GM12878 (cell line): Measurements from ENCODE around the gene NDUFV2. TPM values are rescaled to one million over a fixed set of nuclear protein-coding genes. Genes with fewer than 3 reads are reported as not detected.

Source experiments
- ATAC-seq: fragments of 200-7000 bp; cut with Tn5 transposase; 3 replicates; pipeline ENCODE4 v1.9.1; 2020; ENCODE audit warnings: mild to moderate bottlenecking, moderate library complexity
- BruUV-seq: library from RNA; stranded (reverse); fragments of 400-500 nt; replicated peaks from 2 replicates; lab custom pipeline; 2021; lab: Mats Ljungman, UMichigan
- CTCF ChIA-PET: fragments of 300-600 bp; sonication (Branson Sonifier 250); formaldehyde crosslinking; extraction: SDS; loops from one replicate; lab custom pipeline; 2021; ENCODE audit warnings: inconsistent platforms; lab: Yijun Ruan, JAX
- POLR2A ChIA-PET: fragments of 350-600 bp; formaldehyde crosslinking; extraction: SDS; loops from one replicate; lab custom pipeline; 2021; ENCODE audit warnings: inconsistent platforms; lab: Charles Lee
- RAD21 ChIA-PET: fragments of 300-600 bp; sonication (Branson Sonifier 250); formaldehyde crosslinking; loops from one replicate; lab custom pipeline; 2023; ENCODE audit warnings: antibody characterized with exemption; ENCODE audit not compliant: unreplicated experiment; lab: Charles Lee
- SMC1A ChIA-PET: fragments of 300-600 bp; sonication (Branson Sonifier 250); formaldehyde crosslinking; loops from one replicate; lab custom pipeline; 2023; ENCODE audit not compliant: unreplicated experiment, uncharacterized antibody; lab: Charles Lee
- DNase-seq: peaks from one replicate; pipeline ENCODE4 v3.0.0-alpha.2; 2011; ENCODE audit warnings: low read depth, low spot score
- FAIRE-seq: peaks from 3 replicates; lab custom pipeline; 2011; peaks lifted over from hg19 to GRCh38; lab: Jason Lieb, UNC
- H2AFZ ChIP-seq: 2 replicates; pipeline ENCODE4 v1.6.0; 2011; ENCODE audit warnings: low read depth, low read length, control low read depth; ENCODE audit not compliant: control insufficient read depth
- H3K27ac ChIP-seq: 2 replicates; pipeline ENCODE4 v1.5.1; 2011; ENCODE audit warnings: control low read depth; ENCODE audit not compliant: control insufficient read depth, insufficient read depth
- H3K27me3 ChIP-seq, 2 experiments: replicated peaks in 1 of 2; 2 replicates each; pipeline versions ENCODE4 v1.6.0 to v1.6.1; 2011; ENCODE audit warnings: low read length in 1 of 2; ENCODE audit not compliant: control insufficient read depth in 2 of 2, insufficient read depth in 2 of 2
- H3K36me3 ChIP-seq, 2 experiments: 2 replicates each; pipeline ENCODE4 v1.5.1; 2011; ENCODE audit warnings: low read length in 1 of 2; ENCODE audit not compliant: control insufficient read depth in 2 of 2, insufficient read depth in 2 of 2
- H3K4me1 ChIP-seq: 2 replicates; pipeline ENCODE4 v1.6.1; 2011; ENCODE audit warnings: mild to moderate bottlenecking, low read length, moderate library complexity, mixed read lengths; ENCODE audit not compliant: control insufficient read depth, insufficient read depth
- H3K4me2 ChIP-seq: 2 replicates; pipeline ENCODE4 v1.6.0; 2011; ENCODE audit warnings: control low read depth; ENCODE audit not compliant: control insufficient read depth, insufficient read depth
- H3K4me3 ChIP-seq: fragments of 200-600 bp; sonication (generic); 2 replicates; pipeline ENCODE4 v1.5.1; 2016
- H3K79me2 ChIP-seq: 2 replicates; pipeline ENCODE4 v1.6.0; 2011; ENCODE audit warnings: low read length; ENCODE audit not compliant: control insufficient read depth, insufficient read depth
- H3K9ac ChIP-seq: 2 replicates; pipeline ENCODE4 v1.8.0; 2011; ENCODE audit warnings: low read length, control low read depth, mixed read lengths; ENCODE audit not compliant: control insufficient read depth, insufficient read depth
- H3K9me3 ChIP-seq: replicated peaks from 3 replicates; pipeline ENCODE4 v1.5.1; 2011; ENCODE audit warnings: mild to moderate bottlenecking, low read length; ENCODE audit not compliant: control insufficient read depth, insufficient read depth
- H4K20me1 ChIP-seq: 2 replicates; pipeline ENCODE4 v1.6.0; 2011; ENCODE audit not compliant: control insufficient read depth, insufficient read depth
- BMI1 ChIP-seq: fragments of 450-650 bp; IDR thresholded peaks from 2 replicates; pipeline ENCODE4 v1.6.1; 2016; ENCODE audit warnings: mild to moderate bottlenecking, moderate library complexity, borderline replicate concordance
- CHD2 ChIP-seq: IDR thresholded peaks from 2 replicates; pipeline ENCODE4 v1.6.1; 2011; ENCODE audit warnings: low read depth, low read length, improper control_type of control experiment, borderline replicate concordance
- CREB1 ChIP-seq: IDR thresholded peaks from 2 replicates; pipeline ENCODE4 v1.6.1; 2012; ENCODE audit warnings: low read depth, mild to moderate bottlenecking, inconsistent platforms
- EGR1 ChIP-seq, 2 experiments: IDR thresholded peaks; 1 replicate in 1 of 2; 2 replicates in 1 of 2; pipeline ENCODE4 v1.6.1; 2011 to 2012; ENCODE audit warnings: low read depth in 2 of 2, low read length in 2 of 2, borderline replicate concordance in 1 of 2, mild to moderate bottlenecking in 1 of 2, moderate library complexity in 1 of 2
- FOXM1 ChIP-seq: IDR thresholded peaks from 2 replicates; pipeline ENCODE4 v1.6.1; 2012; ENCODE audit warnings: low read depth, mild to moderate bottlenecking, inconsistent platforms, low read length, moderate library complexity
- HDAC6 ChIP-seq: fragments of 200-600 bp; sonication (generic); IDR thresholded peaks from one replicate; pipeline ENCODE4 v1.8.0; 2017; ENCODE audit warnings: antibody characterized with exemption; ENCODE audit not compliant: unreplicated experiment
- KAT2A ChIP-seq: conservative IDR thresholded peaks from 2 replicates; pipeline ENCODE4 v1.6.1; 2011; ENCODE audit warnings: low read depth, low read length; ENCODE audit not compliant: control insufficient read depth
- MEF2A ChIP-seq: IDR thresholded peaks from 2 replicates; pipeline ENCODE4 v1.6.1; 2011; ENCODE audit warnings: low read depth, mild to moderate bottlenecking, low read length, moderate library complexity; ENCODE audit not compliant: insufficient read depth
- MEF2B ChIP-seq: fragments of 450-650 bp; IDR thresholded peaks from 2 replicates; pipeline ENCODE4 v1.6.1; 2018; ENCODE audit warnings: mild to moderate bottlenecking, moderate library complexity; ENCODE audit not compliant: partially characterized antibody, poor library complexity, severe bottlenecking
- MTA3 ChIP-seq: IDR thresholded peaks from 2 replicates; pipeline ENCODE4 v1.6.1; 2012; ENCODE audit warnings: low read length, inconsistent platforms, borderline replicate concordance
- NR2C2 ChIP-seq: IDR thresholded peaks from 2 replicates; pipeline ENCODE4 v1.6.1; 2011; ENCODE audit warnings: borderline replicate concordance, low read depth; ENCODE audit not compliant: control insufficient read depth, insufficient read length
- POLR2A ChIP-seq: IDR thresholded peaks from 2 replicates; pipeline ENCODE4 v1.6.1; 2011; ENCODE audit warnings: low read depth, mild to moderate bottlenecking, low read length
- POLR2AphosphoS2 ChIP-seq: IDR thresholded peaks from 2 replicates; pipeline ENCODE4 v1.6.1; 2011; ENCODE audit warnings: low read depth, mild to moderate bottlenecking, low read length, improper control_type of control experiment, moderate library complexity
- POLR2AphosphoS5 ChIP-seq: IDR thresholded peaks from 2 replicates; pipeline ENCODE4 v1.6.1; 2011; ENCODE audit warnings: mild to moderate bottlenecking, low read length, inconsistent platforms
- RCOR1 ChIP-seq: conservative IDR thresholded peaks from 2 replicates; pipeline ENCODE4 v1.6.1; 2012; ENCODE audit warnings: low read depth, low read length, improper control_type of control experiment
- RELA ChIP-seq: fragments of 450-650 bp; IDR thresholded peaks from 2 replicates; pipeline ENCODE4 v1.8.0; 2014; ENCODE audit warnings: borderline replicate concordance; ENCODE audit not compliant: partially characterized antibody
- SIN3A ChIP-seq: IDR thresholded peaks from 2 replicates; pipeline ENCODE4 v1.6.1; 2012; ENCODE audit warnings: low read depth, low read length, improper control_type of control experiment
- SPI1 ChIP-seq: IDR thresholded peaks from 2 replicates; pipeline ENCODE4 v1.6.1; 2011; ENCODE audit warnings: low read depth, mild to moderate bottlenecking, low read length, moderate library complexity, borderline replicate concordance; ENCODE audit not compliant: insufficient read depth
- SREBF2 ChIP-seq: IDR thresholded peaks from 2 replicates; pipeline ENCODE4 v1.6.1; 2012; ENCODE audit warnings: mild to moderate bottlenecking, low read length
- TCF3 ChIP-seq: IDR thresholded peaks from 2 replicates; pipeline ENCODE4 v1.6.1; 2012; ENCODE audit warnings: low read depth, mild to moderate bottlenecking, low read length, borderline replicate concordance; ENCODE audit not compliant: insufficient read depth
- YBX1 ChIP-seq: fragments of 450-650 bp; IDR thresholded peaks from 2 replicates; pipeline ENCODE4 v1.6.1; 2016; ENCODE audit warnings: antibody characterized with exemption
- ZNF384 ChIP-seq: IDR thresholded peaks from 2 replicates; pipeline ENCODE4 v1.6.1; 2012; ENCODE audit warnings: low read depth, mild to moderate bottlenecking, low read length, improper control_type of control experiment, borderline replicate concordance
- WGBS: methylation state at CpG from one replicate; pipeline ENCODE4 v1.1.6; 2016; ENCODE audit warnings: low lambda C conversion rate; ENCODE audit not compliant: insufficient replicate concordance, insufficient coverage; ENCODE audit errors: missing lambda C conversion rate; 5-methylcytosine and 5-hydroxymethylcytosine counted together
- in situ Hi-C: fragments of 300-500 bp; cut with MboI; formaldehyde crosslinking; loops from 9 replicates; pipeline ENCODE4 v1.14.3; 2018; ENCODE audit warnings: mixed read lengths
- intact Hi-C: fragments of 100-400 bp; cut with micrococcal nuclease; formaldehyde crosslinking; loops from one replicate; pipeline ENCODE4 v1.14.2; 2022; ENCODE audit not compliant: unreplicated experiment
- polyA plus RNA-seq, 11 experiments: library from polyadenylated mRNA; depleted of rRNA in 4 of 11; unstranded in 6 of 11; stranded (reverse) in 5 of 11; fragments of >200 nt; fragmentation: Nextera tagmentation in 4 of 11; fragmentation: Illumina TruSeq in 1 of 11; extraction: Ambion mirVana in 4 of 11; extraction: Trizol in 1 of 11; gene quantifications; 1 replicate in 1 of 11; 2 replicates in 10 of 11; pipeline versions ENCODE4 v1.2.1 to v1.2.3, GENCODE V29; 2011 to 2016; ENCODE audit warnings: inconsistent platforms in 2 of 11, missing spikeins in 2 of 11, low read depth in 1 of 11
- total RNA-seq, 4 experiments: library from RNA; depleted of rRNA in 3 of 4; stranded (reverse); fragments of >200 nt in 3 of 4; fragmentation: Illumina TruSeq in 1 of 4; extraction: Trizol in 1 of 4; gene quantifications; 2 replicates each; pipeline versions ENCODE4 v1.2.1 to v1.2.3, GENCODE V29; 2013 to 2021
- TF ChIP-seq, protein P1 (sequence below): fragments of 450-650 bp; IDR thresholded peaks from 2 replicates; pipeline ENCODE4 v1.6.1; 2018; ENCODE audit warnings: mild to moderate bottlenecking, low read depth, moderate library complexity; ENCODE audit not compliant: partially characterized antibody

The NDUFV2 gene
- total and polyA plus RNA-seq, 10 of the 15 experiments (the other 5 are each of a cell fraction or from before 2014, with no cell fraction given): 236 to 590 (median 321) TPM

DNA sequence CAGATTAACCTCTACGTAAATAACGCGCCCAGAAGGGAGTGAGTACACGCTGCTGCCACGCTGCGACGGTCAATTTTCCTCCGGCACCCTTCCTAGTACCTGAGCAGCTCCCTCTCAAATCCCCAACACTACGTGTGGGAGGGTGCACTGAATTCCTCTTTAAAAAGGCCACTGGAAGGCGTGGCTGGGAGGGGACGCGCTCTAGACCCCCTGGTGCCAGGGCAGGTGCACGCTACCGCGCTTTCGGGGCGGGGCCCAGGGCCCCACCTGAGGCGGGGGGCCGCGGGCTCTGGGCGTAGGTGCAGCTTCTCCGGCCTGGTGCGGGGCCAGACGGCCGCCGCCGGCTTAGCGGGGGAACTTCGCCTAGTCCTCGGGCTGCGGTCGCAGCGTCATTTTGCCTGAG is 33.4 kb downstream of the NDUFV2 start:
- no peaks in the 10 kb centered on the region for H4K20me1 ChIP-seq
- peaks cover 44% of the 10 kb centered on the region for H3K79me2 ChIP-seq
- H3K4me1 ChIP-seq: no peaks in the 10 kb centered on the region
- FAIRE-seq: no peak
- peak overlapping the region; percentile 86 for H2AFZ ChIP-seq
- H3K4me3 ChIP-seq: peak overlapping the region; percentile 92
- peak overlapping the region; percentile 94 for H3K4me2 ChIP-seq
- intact Hi-C loops (loop anchor here (1.0 to 5.0 kb wide), 3 partner anchors 19 to 341 kb away; partner anchors contain the start of genes NDUFV2 and RALBP1), in situ Hi-C loops (loop anchor here (5.0 kb wide), 1 partner anchor 64 kb away; no protein-coding TSS in a partner anchor)
- peak; percentile 29 for ATAC-seq
- DNase-seq: no peak
- TSS peak; percentile 82 for BruUV-seq
- no peaks in the 10 kb centered on the region for H3K27me3 ChIP-seq
- ChIA-PET RAD21 (interaction anchor here (0.8 to 2.2 kb wide), 5 partner anchors 12 to 69 kb away, joined by 3 to 11 read pairs (median 3); no protein-coding TSS in a partner anchor), SMC1A (interaction anchor here (1.0 to 11.5 kb wide), 6 partner anchors 10 to 62 kb away, joined by 4 to 137 read pairs (median 7); no protein-coding TSS in a partner anchor), CTCF (interaction anchor here (0.9 to 9.9 kb wide), 6 partner anchors 9 to 63 kb away, joined by 3 to 79 read pairs (median 4); no protein-coding TSS in a partner anchor), POLR2A (interaction anchor here (1.2 to 2.7 kb wide), 4 partner anchors 10 to 23 kb away, joined by 3 to 13 read pairs (median 11); no protein-coding TSS in a partner anchor)
- peaks cover 2 to 21% of the 10 kb centered on the region in 2 experiments for H3K36me3 ChIP-seq
- H3K27ac ChIP-seq: peak overlapping the region; percentile 80
- H3K9me3 ChIP-seq: no peaks in the 10 kb centered on the region
- peak overlapping the region; percentile 82 for H3K9ac ChIP-seq
- 2% methylated on average over 33 of the region's 33 CpGs for WGBS
- no peak for TF ChIP-seq SPI1
- TF ChIP-seq MEF2B: no peak
- TF ChIP-seq POLR2AphosphoS5: peak; percentile 45; the same call in 1 of the 2 replicates
- peak; percentile 27; the same call in 1 of the 2 replicates for TF ChIP-seq CREB1
- TF ChIP-seq YBX1: no peak
- 0 out of 2 replicates have a peak, but pooled peaks have one; percentile 31 for TF ChIP-seq SIN3A
- peak; percentile 91; the same call in 1 of the 2 replicates for TF ChIP-seq MTA3
- no peak for TF ChIP-seq NR2C2
- 0 out of 3 replicates have a peak, but pooled peaks of 1 of the 2 experiments have one; percentile 32 for TF ChIP-seq EGR1 (IDR thresholded peaks at IDR 0.05; ENCODE audit: borderline replicate concordance in 1 of 2, low read depth in 2 of 2, low read length in 2 of 2)
- no peak for TF ChIP-seq FOXM1
- TF ChIP-seq RELA: no peak
- no peak for TF ChIP-seq MEF2A
- no peak for TF ChIP-seq TCF3
- TF ChIP-seq RCOR1: no peak
- no peak for TF ChIP-seq BMI1
- no peak for TF ChIP-seq HDAC6
- peak; percentile 89; the same call in 1 of the 2 replicates for TF ChIP-seq POLR2AphosphoS2
- TF ChIP-seq CHD2: no peak
- peak; percentile 41 for TF ChIP-seq POLR2A
- no peak for TF ChIP-seq KAT2A
- TF ChIP-seq, protein P1, sequence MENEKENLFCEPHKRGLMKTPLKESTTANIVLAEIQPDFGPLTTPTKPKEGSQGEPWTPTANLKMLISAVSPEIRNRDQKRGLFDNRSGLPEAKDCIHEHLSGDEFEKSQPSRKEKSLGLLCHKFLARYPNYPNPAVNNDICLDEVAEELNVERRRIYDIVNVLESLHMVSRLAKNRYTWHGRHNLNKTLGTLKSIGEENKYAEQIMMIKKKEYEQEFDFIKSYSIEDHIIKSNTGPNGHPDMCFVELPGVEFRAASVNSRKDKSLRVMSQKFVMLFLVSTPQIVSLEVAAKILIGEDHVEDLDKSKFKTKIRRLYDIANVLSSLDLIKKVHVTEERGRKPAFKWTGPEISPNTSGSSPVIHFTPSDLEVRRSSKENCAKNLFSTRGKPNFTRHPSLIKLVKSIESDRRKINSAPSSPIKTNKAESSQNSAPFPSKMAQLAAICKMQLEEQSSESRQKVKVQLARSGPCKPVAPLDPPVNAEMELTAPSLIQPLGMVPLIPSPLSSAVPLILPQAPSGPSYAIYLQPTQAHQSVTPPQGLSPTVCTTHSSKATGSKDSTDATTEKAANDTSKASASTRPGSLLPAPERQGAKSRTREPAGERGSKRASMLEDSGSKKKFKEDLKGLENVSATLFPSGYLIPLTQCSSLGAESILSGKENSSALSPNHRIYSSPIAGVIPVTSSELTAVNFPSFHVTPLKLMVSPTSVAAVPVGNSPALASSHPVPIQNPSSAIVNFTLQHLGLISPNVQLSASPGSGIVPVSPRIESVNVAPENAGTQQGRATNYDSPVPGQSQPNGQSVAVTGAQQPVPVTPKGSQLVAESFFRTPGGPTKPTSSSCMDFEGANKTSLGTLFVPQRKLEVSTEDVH: no peak
- no peak for TF ChIP-seq SREBF2
- TF ChIP-seq ZNF384: no peak
